Fibroblast of villous mesenchyme (primary cell): ENCODE results near the gene ABCF3. TPM values are rescaled to one million over a fixed set of nuclear protein-coding genes. Genes with fewer than 3 reads are reported as not detected.

ENCODE experiments used
- DNase-seq: peaks from one replicate; pipeline ENCODE4 v3.0.0-alpha.2; 2010; ENCODE audit warnings: low read depth
- H3K4me3 ChIP-seq: 2 replicates; pipeline ENCODE4 v1.5.1; 2011; ENCODE audit warnings: low read depth, mild to moderate bottlenecking, low read length
- CTCF ChIP-seq: IDR thresholded peaks from 2 replicates; pipeline ENCODE4 v1.5.1; 2012; ENCODE audit warnings: low read depth, mild to moderate bottlenecking, low read length; ENCODE audit not compliant: insufficient read depth
- total RNA-seq: library from RNA; depleted of rRNA; stranded (reverse); fragments of >200 nt; gene quantifications from 2 replicates; pipeline ENCODE4 v1.2.3, GENCODE V29; 2012

Gene ABCF3
- total RNA-seq: 33.5 and 51.0 TPM in 2 replicates

- TF ChIP-seq CTCF: no peak
Measured at GRCh38 chr3:184186184-184186901, at the start of gene ABCF3. Gene ABCF3, plus strand, starts transcription at chr3:184186199. Its CDS starts 9 bp downstream, at chr3:184186208.

GRCh38 chr3:184140436-184140835, 45.6 kb upstream of the ABCF3 start:
- no peak overlapping the region for H3K4me3 ChIP-seq
- no peak for DNase-seq
- TF ChIP-seq CTCF: no peak

More at GRCh38 chr3:184186184-184186901, at the start of gene ABCF3:
- peak within 1 kb of the TSS; percentile 98 for H3K4me3 ChIP-seq
- peak; percentile 69 for DNase-seq

- no peak for TF ChIP-seq CTCF
- DNase-seq: no peak
- no peak overlapping the region for H3K4me3 ChIP-seq
Measured at GRCh38 chr3:184142199-184142598, 43.8 kb upstream of the ABCF3 start.

- no peak for TF ChIP-seq CTCF
- no peak overlapping the region for H3K4me3 ChIP-seq
- DNase-seq: no peak
Measured at GRCh38 chr3:184143327-184143726, 42.7 kb upstream of the ABCF3 start.

GRCh38 chr3:184144505-184144904, 41.5 kb upstream of the ABCF3 start:
- DNase-seq: no peak
- TF ChIP-seq CTCF: no peak
- no peak overlapping the region for H3K4me3 ChIP-seq

- DNase-seq: peak; percentile 62
- peak; percentile 52 for TF ChIP-seq CTCF
- no peak overlapping the region for H3K4me3 ChIP-seq
Measured at GRCh38 chr3:184145111-184145524, 40.9 kb upstream of the ABCF3 start.

GRCh38 chr3:184145751-184146270, 40.2 kb upstream of the ABCF3 start:
- H3K4me3 ChIP-seq: no peak overlapping the region
- TF ChIP-seq CTCF: no peak
- no peak for DNase-seq
